ENCODE measurements around the gene LCNL1.

The LCNL1 gene

GRCh38 chr9:137013571-137013940 is 30.8 kb downstream of the LCNL1 start:
- DNase-seq: no peak

GRCh38 chr9:137014166-137014565 is 31.4 kb downstream of the LCNL1 start:
- no peak for DNase-seq

- DNase-seq: no peak
Measured at GRCh38 chr9:137014776-137015539, 32.2 kb downstream of the LCNL1 start.

- DNase-seq: no peak
Measured at GRCh38 chr9:137015540-137015930, 32.7 kb downstream of the LCNL1 start.

- no peak for DNase-seq
Measured at GRCh38 chr9:137015976-137016375, 33.2 kb downstream of the LCNL1 start.

- DNase-seq: no peak
Measured at GRCh38 chr9:137016436-137016835, 33.6 kb downstream of the LCNL1 start.

- no peak for DNase-seq
Measured at GRCh38 chr9:137017071-137017470, 34.3 kb downstream of the LCNL1 start.

- no peak for DNase-seq
Measured at GRCh38 chr9:137017791-137018497, 35.2 kb downstream of the LCNL1 start.

GRCh38 chr9:137018761-137019559 is 36.2 kb downstream of the LCNL1 start:
- no peak for DNase-seq

GRCh38 chr9:137019891-137020683 is 37.3 kb downstream of the LCNL1 start:
- no peak for DNase-seq

GRCh38 chr9:137020771-137021567 is 38.2 kb downstream of the LCNL1 start:
- DNase-seq: no peak

- no peak for DNase-seq
Measured at GRCh38 chr9:137021568-137021978, 38.8 kb downstream of the LCNL1 start.

- DNase-seq: peak; percentile 43 to 53
Measured at GRCh38 chr9:137021979-137022661, 39.3 kb downstream of the LCNL1 start.

- DNase-seq: no peak
Measured at GRCh38 chr9:137022662-137023008, 39.8 kb downstream of the LCNL1 start.

GRCh38 chr9:137023157-137023556 is 40.4 kb downstream of the LCNL1 start:
- no peak for DNase-seq

GRCh38 chr9:137023583-137023991 is 40.8 kb downstream of the LCNL1 start:
- no peak for DNase-seq

GRCh38 chr9:137025517-137025966 is 42.7 kb downstream of the LCNL1 start:
- DNase-seq: no peak

- no peak for DNase-seq
Measured at GRCh38 chr9:137026384-137026783, 43.6 kb downstream of the LCNL1 start.

- DNase-seq: no peak
Measured at GRCh38 chr9:137026828-137027227, 44.0 kb downstream of the LCNL1 start.

- DNase-seq: no peak
Measured at GRCh38 chr9:137027369-137028262, 44.8 kb downstream of the LCNL1 start, which contains the start of gene ABCA2. Gene ABCA2, minus strand, starts transcription at chr9:137028237. Its CDS starts 97 bp downstream, at chr9:137028140.

All from AML-193 (cell line).